ENCODE results near the gene CDH23. TPM values are rescaled to one million over a fixed set of nuclear protein-coding genes. Genes with fewer than 3 reads are reported as not detected.

CDH23 gene
- total and polyA plus RNA-seq, 2 experiments from 2014 or later, result 0.30 to 1.5 TPM

DNA sequence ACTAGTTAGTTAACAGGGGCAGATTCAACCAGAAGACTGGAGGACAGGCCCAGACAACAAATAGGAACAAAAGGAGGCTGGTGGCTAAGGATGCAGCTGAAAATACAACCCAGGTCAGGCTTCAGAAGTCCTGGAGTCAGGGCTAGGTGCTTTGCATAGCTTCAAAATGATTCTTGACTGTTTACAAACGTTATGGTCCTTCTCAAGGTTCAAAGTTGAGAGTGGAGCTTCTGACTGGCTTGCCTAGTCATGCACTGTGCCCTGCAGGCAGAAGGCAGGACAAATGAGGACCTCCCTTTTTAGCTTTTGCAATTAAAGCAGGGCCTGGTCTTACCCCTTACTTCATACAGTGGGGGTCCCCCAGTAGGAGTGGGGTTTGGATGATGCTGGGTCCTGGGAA, 4.4 kb upstream of the CDH23 start:
- 26% methylated on average over 1 of the region's 1 CpG for WGBS (ENCODE audit: low lambda C conversion rate, missing lambda C conversion rate)
- DNase-seq (ENCODE audit: low spot score), result no peak
- Histone ChIP-seq H3K27me3 (peaks cover 7% of the 10 kb centered on the region), H3K36me3 (replicated peaks; ENCODE audit: insufficient read depth, low read depth) (no peaks in the 10 kb centered on the region), H3K4me1 (ENCODE audit: insufficient read depth) (peaks cover 3% of the 10 kb centered on the region), H4K20me1 (ENCODE audit: insufficient read depth, poor library complexity, severe bottlenecking) (no peaks in the 10 kb centered on the region), H3K27ac (no peak overlapping the region), H3K79me2 (no peaks in the 10 kb centered on the region), H3K9me3 (ENCODE audit: low read depth) (no peaks in the 10 kb centered on the region), H3K4me3 (no peak overlapping the region), H3K4me2 (no peak overlapping the region), H3K9me2 (replicated peaks; ENCODE audit: insufficient read depth) (no peaks in the 10 kb centered on the region), H2AFZ (no peak overlapping the region)
- TF ChIP-seq, protein P1, sequence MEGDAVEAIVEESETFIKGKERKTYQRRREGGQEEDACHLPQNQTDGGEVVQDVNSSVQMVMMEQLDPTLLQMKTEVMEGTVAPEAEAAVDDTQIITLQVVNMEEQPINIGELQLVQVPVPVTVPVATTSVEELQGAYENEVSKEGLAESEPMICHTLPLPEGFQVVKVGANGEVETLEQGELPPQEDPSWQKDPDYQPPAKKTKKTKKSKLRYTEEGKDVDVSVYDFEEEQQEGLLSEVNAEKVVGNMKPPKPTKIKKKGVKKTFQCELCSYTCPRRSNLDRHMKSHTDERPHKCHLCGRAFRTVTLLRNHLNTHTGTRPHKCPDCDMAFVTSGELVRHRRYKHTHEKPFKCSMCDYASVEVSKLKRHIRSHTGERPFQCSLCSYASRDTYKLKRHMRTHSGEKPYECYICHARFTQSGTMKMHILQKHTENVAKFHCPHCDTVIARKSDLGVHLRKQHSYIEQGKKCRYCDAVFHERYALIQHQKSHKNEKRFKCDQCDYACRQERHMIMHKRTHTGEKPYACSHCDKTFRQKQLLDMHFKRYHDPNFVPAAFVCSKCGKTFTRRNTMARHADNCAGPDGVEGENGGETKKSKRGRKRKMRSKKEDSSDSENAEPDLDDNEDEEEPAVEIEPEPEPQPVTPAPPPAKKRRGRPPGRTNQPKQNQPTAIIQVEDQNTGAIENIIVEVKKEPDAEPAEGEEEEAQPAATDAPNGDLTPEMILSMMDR (IDR thresholded peaks at IDR 0.05; ENCODE audit: poor library complexity), result no peak
- no peak for TF ChIP-seq EZH2 (IDR thresholded peaks at IDR 0.05; ENCODE audit: borderline replicate concordance)
- no peak for TF ChIP-seq EZH2phosphoT487 (IDR thresholded peaks at IDR 0.05; ENCODE audit: low read depth, severe bottlenecking, unreplicated experiment)

- no peak overlapping the region for H2AFZ ChIP-seq
- WGBS (ENCODE audit: low lambda C conversion rate, missing lambda C conversion rate), result 83% methylated on average over 16 of the region's 16 CpGs
- no peaks in the 10 kb centered on the region for H3K79me2 ChIP-seq
- H4K20me1 ChIP-seq (ENCODE audit: insufficient read depth, poor library complexity, severe bottlenecking), result no peaks in the 10 kb centered on the region
- no peak overlapping the region for H3K4me3 ChIP-seq
- DNase-seq (ENCODE audit: low spot score), result no peak
- no peaks in the 10 kb centered on the region for H3K36me3 ChIP-seq (replicated peaks; ENCODE audit: insufficient read depth, low read depth)
- H3K27me3 ChIP-seq, result peaks cover 15% of the 10 kb centered on the region
- H3K4me1 ChIP-seq (ENCODE audit: insufficient read depth), result peaks cover 8% of the 10 kb centered on the region
- TF ChIP-seq, protein P1 (IDR thresholded peaks at IDR 0.05; ENCODE audit: poor library complexity), result no peak
- TF ChIP-seq EZH2 (IDR thresholded peaks at IDR 0.05; ENCODE audit: borderline replicate concordance), result no peak
- H3K9me3 ChIP-seq (ENCODE audit: low read depth), result no peaks in the 10 kb centered on the region
- H3K27ac ChIP-seq, result no peak overlapping the region
- no peaks in the 10 kb centered on the region for H3K9me2 ChIP-seq (replicated peaks; ENCODE audit: insufficient read depth)
- no peak overlapping the region for H3K4me2 ChIP-seq
Observed at GRCh38 chr10:71392791-71393781, 3.6 kb upstream of the CDH23 start.

- 92% methylated on average over 8 of the region's 8 CpGs for WGBS (ENCODE audit: low lambda C conversion rate, missing lambda C conversion rate)
- Histone ChIP-seq H3K79me2 (no peaks in the 10 kb centered on the region), H3K4me3 (no peak overlapping the region), H3K27me3 (peaks cover 24% of the 10 kb centered on the region), H2AFZ (no peak overlapping the region), H3K9me2 (replicated peaks; ENCODE audit: insufficient read depth) (no peaks in the 10 kb centered on the region), H3K36me3 (replicated peaks; ENCODE audit: insufficient read depth, low read depth) (no peaks in the 10 kb centered on the region), H4K20me1 (ENCODE audit: insufficient read depth, poor library complexity, severe bottlenecking) (no peaks in the 10 kb centered on the region), H3K27ac (no peak overlapping the region), H3K4me1 (ENCODE audit: insufficient read depth) (peaks cover 8% of the 10 kb centered on the region), H3K4me2 (no peak overlapping the region), H3K9me3 (ENCODE audit: low read depth) (no peaks in the 10 kb centered on the region)
- TF ChIP-seq, protein P1 (IDR thresholded peaks at IDR 0.05; ENCODE audit: poor library complexity), result no peak
- TF ChIP-seq EZH2phosphoT487 (IDR thresholded peaks at IDR 0.05; ENCODE audit: low read depth, severe bottlenecking, unreplicated experiment) (no peak), EZH2 (IDR thresholded peaks at IDR 0.05; ENCODE audit: borderline replicate concordance) (no peak)
- no peak for DNase-seq (ENCODE audit: low spot score)
Observed at GRCh38 chr10:71393841-71394475, 2.8 kb upstream of the CDH23 start.
